ENCODE results near the gene GPC1. TPM values are rescaled to one million over a fixed set of nuclear protein-coding genes. Genes with fewer than 3 reads are reported as not detected.

GPC1 gene
- total and polyA plus RNA-seq, 2 donors (not counting 1 experiment from before 2014, with no cell fraction given) = 147 to 218 TPM

GRCh38 chr2:240473211-240473610, 37.7 kb downstream of the GPC1 start:
- H3K27me3 ChIP-seq (ENCODE audit: control insufficient read depth, insufficient read depth, low read length) = no peaks in the 10 kb centered on the region
- H3K27ac ChIP-seq (ENCODE audit: insufficient read depth, low read length) = no peak overlapping the region
- H3K4me3 ChIP-seq (replicated peaks in 1 of 4; ENCODE audit: control extremely low read depth in 1 of 4, insufficient read depth in 1 of 4, low read depth in 3 of 4, low read length in 4 of 4) = no peak overlapping the region
- no peak overlapping the region for H3K9ac ChIP-seq (ENCODE audit: insufficient read depth, low read length)
- H4K20me1 ChIP-seq (ENCODE audit: control insufficient read depth, extremely low read depth, insufficient read depth, low read length) = no peaks in the 10 kb centered on the region
- no peak overlapping the region for H3K4me2 ChIP-seq (ENCODE audit: extremely low read depth, insufficient read depth, low read length)
- H2AFZ ChIP-seq (ENCODE audit: low read length) = no peak overlapping the region
- TF ChIP-seq EZH2 (IDR thresholded peaks at IDR 0.05; ENCODE audit: low read length, missing control alignments) = no peak
- TF ChIP-seq, protein P1, sequence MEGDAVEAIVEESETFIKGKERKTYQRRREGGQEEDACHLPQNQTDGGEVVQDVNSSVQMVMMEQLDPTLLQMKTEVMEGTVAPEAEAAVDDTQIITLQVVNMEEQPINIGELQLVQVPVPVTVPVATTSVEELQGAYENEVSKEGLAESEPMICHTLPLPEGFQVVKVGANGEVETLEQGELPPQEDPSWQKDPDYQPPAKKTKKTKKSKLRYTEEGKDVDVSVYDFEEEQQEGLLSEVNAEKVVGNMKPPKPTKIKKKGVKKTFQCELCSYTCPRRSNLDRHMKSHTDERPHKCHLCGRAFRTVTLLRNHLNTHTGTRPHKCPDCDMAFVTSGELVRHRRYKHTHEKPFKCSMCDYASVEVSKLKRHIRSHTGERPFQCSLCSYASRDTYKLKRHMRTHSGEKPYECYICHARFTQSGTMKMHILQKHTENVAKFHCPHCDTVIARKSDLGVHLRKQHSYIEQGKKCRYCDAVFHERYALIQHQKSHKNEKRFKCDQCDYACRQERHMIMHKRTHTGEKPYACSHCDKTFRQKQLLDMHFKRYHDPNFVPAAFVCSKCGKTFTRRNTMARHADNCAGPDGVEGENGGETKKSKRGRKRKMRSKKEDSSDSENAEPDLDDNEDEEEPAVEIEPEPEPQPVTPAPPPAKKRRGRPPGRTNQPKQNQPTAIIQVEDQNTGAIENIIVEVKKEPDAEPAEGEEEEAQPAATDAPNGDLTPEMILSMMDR (conservative IDR thresholded peaks at IDR 0.05 in 1 of 2, IDR thresholded peaks at IDR 0.05 in 1 of 2; ENCODE audit: low read depth in 1 of 2, low read length in 2 of 2) = no peak
- no peaks in the 10 kb centered on the region for H3K79me2 ChIP-seq (ENCODE audit: control insufficient read depth, insufficient read depth, low read length)
- H3K36me3 ChIP-seq (ENCODE audit: control insufficient read depth, insufficient read depth, low read length) = no peaks in the 10 kb centered on the region
- no peaks in the 10 kb centered on the region for H3K4me1 ChIP-seq (ENCODE audit: control insufficient read depth, extremely low read depth, insufficient read depth, low read length)
- no peaks in the 10 kb centered on the region for H3K9me3 ChIP-seq (ENCODE audit: control insufficient read depth, insufficient read depth, low read depth, low read length)
- no peak for DNase-seq (ENCODE audit: low read depth in 2 of 2)

DNA sequence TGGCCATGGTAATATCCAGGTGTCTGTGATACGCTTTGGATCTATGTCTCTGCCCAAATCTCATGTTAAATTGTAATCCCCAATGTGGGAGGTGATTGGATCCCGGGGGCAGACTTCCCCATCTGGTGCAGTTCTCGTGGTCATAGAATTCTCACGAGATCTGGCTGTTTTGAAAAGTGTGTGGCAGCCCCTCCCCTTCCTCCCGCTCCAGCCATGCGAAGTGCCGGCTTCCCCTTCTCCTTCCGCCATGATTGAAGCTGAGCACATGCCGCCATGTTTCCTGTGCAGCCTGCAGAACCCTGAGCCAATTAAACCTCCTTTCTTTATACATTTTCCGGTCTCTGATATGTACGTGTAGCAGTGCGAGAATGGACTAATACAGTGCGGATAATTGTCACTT, 42.5 kb downstream of the GPC1 start:
- Histone ChIP-seq H3K4me2 (ENCODE audit: extremely low read depth, insufficient read depth, low read length) (no peak overlapping the region), H3K27ac (ENCODE audit: insufficient read depth, low read length) (no peak overlapping the region), H3K9me3 (ENCODE audit: control insufficient read depth, insufficient read depth, low read depth, low read length) (no peaks in the 10 kb centered on the region), H2AFZ (ENCODE audit: low read length) (no peak overlapping the region), H3K4me3 (replicated peaks in 1 of 4; ENCODE audit: control extremely low read depth in 1 of 4, insufficient read depth in 1 of 4, low read depth in 3 of 4, low read length in 4 of 4) (no peak overlapping the region), H3K79me2 (ENCODE audit: control insufficient read depth, insufficient read depth, low read length) (no peaks in the 10 kb centered on the region), H4K20me1 (ENCODE audit: control insufficient read depth, extremely low read depth, insufficient read depth, low read length) (no peaks in the 10 kb centered on the region), H3K9ac (ENCODE audit: insufficient read depth, low read length) (no peak overlapping the region), H3K4me1 (ENCODE audit: control insufficient read depth, extremely low read depth, insufficient read depth, low read length) (no peaks in the 10 kb centered on the region), H3K36me3 (ENCODE audit: control insufficient read depth, insufficient read depth, low read length) (no peaks in the 10 kb centered on the region), H3K27me3 (ENCODE audit: control insufficient read depth, insufficient read depth, low read length) (no peaks in the 10 kb centered on the region)
- DNase-seq (ENCODE audit: low read depth in 2 of 2) = no peak
- TF ChIP-seq, protein P1 (conservative IDR thresholded peaks at IDR 0.05 in 1 of 2, IDR thresholded peaks at IDR 0.05 in 1 of 2; ENCODE audit: low read depth in 1 of 2, low read length in 2 of 2) = no peak
- no peak for TF ChIP-seq EZH2 (IDR thresholded peaks at IDR 0.05; ENCODE audit: low read length, missing control alignments)

- Histone ChIP-seq H3K4me3 (replicated peaks in 1 of 4; ENCODE audit: control extremely low read depth in 1 of 4, insufficient read depth in 1 of 4, low read depth in 3 of 4, low read length in 4 of 4) (no peak overlapping the region), H3K4me2 (ENCODE audit: extremely low read depth, insufficient read depth, low read length) (no peak overlapping the region), H4K20me1 (ENCODE audit: control insufficient read depth, extremely low read depth, insufficient read depth, low read length) (no peaks in the 10 kb centered on the region), H3K27me3 (ENCODE audit: control insufficient read depth, insufficient read depth, low read length) (no peaks in the 10 kb centered on the region), H3K4me1 (ENCODE audit: control insufficient read depth, extremely low read depth, insufficient read depth, low read length) (no peaks in the 10 kb centered on the region), H3K36me3 (ENCODE audit: control insufficient read depth, insufficient read depth, low read length) (no peaks in the 10 kb centered on the region), H3K9ac (ENCODE audit: insufficient read depth, low read length) (no peak overlapping the region), H3K9me3 (ENCODE audit: control insufficient read depth, insufficient read depth, low read depth, low read length) (no peaks in the 10 kb centered on the region), H3K27ac (ENCODE audit: insufficient read depth, low read length) (no peak overlapping the region), H2AFZ (ENCODE audit: low read length) (no peak overlapping the region), H3K79me2 (ENCODE audit: control insufficient read depth, insufficient read depth, low read length) (no peaks in the 10 kb centered on the region)
- TF ChIP-seq, protein P1 (conservative IDR thresholded peaks at IDR 0.05 in 1 of 2, IDR thresholded peaks at IDR 0.05 in 1 of 2; ENCODE audit: low read depth in 1 of 2, low read length in 2 of 2) = no peak
- no peak for TF ChIP-seq EZH2 (IDR thresholded peaks at IDR 0.05; ENCODE audit: low read length, missing control alignments)
- DNase-seq (ENCODE audit: low read depth in 2 of 2) = no peak
Measured at GRCh38 chr2:240478346-240479110, 43.1 kb downstream of the GPC1 start.

All from fibroblast of lung (primary cell).